Naive thymus-derived CD4-positive, alpha-beta T cell (primary cell): Measurements from ENCODE around the gene SRSF9. TPM values are rescaled to one million over a fixed set of nuclear protein-coding genes. Genes with fewer than 3 reads are reported as not detected.
"Not testable (repeated sequence)": the region's sequence is repeated elsewhere in the genome, so short reads cannot be mapped to it uniquely, and the experiment has no call there.

ENCODE experiments used
- ATAC-seq: fragments of 150-1000 bp; cut with Tn5 transposase; 2 replicates; pipeline ENCODE4 v1.10.0; 2021; ENCODE audit warnings: mild to moderate bottlenecking, moderate library complexity
- CTCF ChIA-PET: fragments of 350-600 bp; sonication (Branson Sonifier 250); formaldehyde crosslinking; loops from one replicate; lab custom pipeline; 2021; ENCODE audit warnings: antibody characterized with exemption; lab: Charles Lee
- POLR2A ChIA-PET: fragments of 350-600 bp; sonication (Branson Sonifier 250); formaldehyde crosslinking; loops from one replicate; lab custom pipeline; 2021; ENCODE audit warnings: antibody characterized with exemption, inconsistent platforms; lab: Charles Lee
- DNase-seq, 9 donors: peaks; one replicate each; pipeline versions ENCODE4 v3.0.0 to v3.0.0-alpha.2; 2020 to 2022; ENCODE audit warnings: mixed read lengths in 1 of 9
- H3K27ac ChIP-seq: one replicate; pipeline ENCODE4 v1.7.0; 2013; ENCODE audit warnings: mild to moderate bottlenecking, low read depth, low read length, moderate library complexity
- H3K27me3 ChIP-seq, 2 donors: one replicate each; pipeline ENCODE4 v1.7.0; 2013; ENCODE audit warnings: low read length in 2 of 2, mild to moderate bottlenecking in 2 of 2, moderate library complexity in 2 of 2; ENCODE audit not compliant: control insufficient read depth in 2 of 2, insufficient read depth in 2 of 2
- H3K36me3 ChIP-seq, 3 experiments: 1 replicate in 2 of 3; 2 replicates in 1 of 3; pipeline ENCODE4 v1.7.0; 2013; ENCODE audit warnings: low read length in 3 of 3, mild to moderate bottlenecking in 3 of 3, moderate library complexity in 1 of 3; ENCODE audit not compliant: insufficient read depth in 3 of 3, control insufficient read depth in 2 of 3
- H3K4me1 ChIP-seq, 2 donors: one replicate each; pipeline ENCODE4 v1.7.0; 2013; ENCODE audit warnings: low read length in 2 of 2, mild to moderate bottlenecking in 2 of 2, moderate library complexity in 1 of 2; ENCODE audit not compliant: control insufficient read depth in 2 of 2, insufficient read depth in 2 of 2
- H3K4me3 ChIP-seq: 2 replicates; pipeline ENCODE4 v1.7.0; 2013; ENCODE audit warnings: mild to moderate bottlenecking, low read length
- H3K9me3 ChIP-seq, 3 experiments: 1 replicate in 2 of 3; 2 replicates in 1 of 3; pipeline ENCODE4 v1.7.0; 2013; ENCODE audit warnings: low read length in 3 of 3; ENCODE audit not compliant: control insufficient read depth in 2 of 3
- H3K27ac Mint-ChIP-seq, 9 donors: one replicate each; pipeline ENCODE4 v1.8.0; 2020 to 2022; ENCODE audit warnings: mixed read lengths in 9 of 9, mild to moderate bottlenecking in 8 of 9, moderate library complexity in 5 of 9, inconsistent platforms in 2 of 9
- H3K27me3 Mint-ChIP-seq, 5 donors: one replicate each; pipeline ENCODE4 v1.8.0; 2021 to 2022; ENCODE audit warnings: mixed read lengths in 5 of 5, mild to moderate bottlenecking in 1 of 5
- H3K36me3 Mint-ChIP-seq, 5 donors: one replicate each; pipeline ENCODE4 v1.8.0; 2020 to 2022; ENCODE audit warnings: mixed read lengths in 5 of 5, mild to moderate bottlenecking in 3 of 5, inconsistent platforms in 1 of 5
- H3K4me1 Mint-ChIP-seq, 7 donors: one replicate each; pipeline ENCODE4 v1.8.0; 2020 to 2022; ENCODE audit warnings: mixed read lengths in 7 of 7, mild to moderate bottlenecking in 3 of 7, inconsistent platforms in 1 of 7
- H3K4me3 Mint-ChIP-seq, 10 donors: one replicate each; pipeline ENCODE4 v1.8.0; 2020 to 2022; ENCODE audit warnings: mild to moderate bottlenecking in 10 of 10, mixed read lengths in 10 of 10, moderate library complexity in 6 of 10, inconsistent platforms in 2 of 10
- H3K9me3 Mint-ChIP-seq, 11 donors: one replicate each; pipeline ENCODE4 v1.8.0; 2020 to 2022; ENCODE audit warnings: mixed read lengths in 11 of 11, mild to moderate bottlenecking in 4 of 11, inconsistent platforms in 1 of 11, moderate library complexity in 1 of 11
- intact Hi-C, 2 donors: fragments of 100-400 bp; cut with micrococcal nuclease; formaldehyde crosslinking; loops; one replicate each; pipeline ENCODE4 v1.15.1; 2023
- polyA plus RNA-seq, 2 donors: library from polyadenylated mRNA; unstranded; fragments of 300-500 nt; fragmentation: Illumina TruSeq; gene quantifications; one replicate each; pipeline ENCODE4 v1.2.3, GENCODE V29; 2021
- total RNA-seq, 6 experiments: library from RNA in 5 of 6; stranded (reverse) in 5 of 6; gene quantifications; 1 replicate in 5 of 6; 2 replicates in 1 of 6; pipeline ENCODE4 v1.2.3 and lab custom pipeline; 2021 to 2026

SRSF9 gene
- total and polyA plus RNA-seq, 7 experiments from 2014 or later: 136 to 191 (median 148) TPM

GRCh38 chr12:120495186-120495730 is 25.7 kb upstream of the SRSF9 start:
- peaks cover 13 to 42% (median 33%) of the 10 kb centered on the region in 7 donors for H3K4me1 Mint-ChIP-seq

DNA sequence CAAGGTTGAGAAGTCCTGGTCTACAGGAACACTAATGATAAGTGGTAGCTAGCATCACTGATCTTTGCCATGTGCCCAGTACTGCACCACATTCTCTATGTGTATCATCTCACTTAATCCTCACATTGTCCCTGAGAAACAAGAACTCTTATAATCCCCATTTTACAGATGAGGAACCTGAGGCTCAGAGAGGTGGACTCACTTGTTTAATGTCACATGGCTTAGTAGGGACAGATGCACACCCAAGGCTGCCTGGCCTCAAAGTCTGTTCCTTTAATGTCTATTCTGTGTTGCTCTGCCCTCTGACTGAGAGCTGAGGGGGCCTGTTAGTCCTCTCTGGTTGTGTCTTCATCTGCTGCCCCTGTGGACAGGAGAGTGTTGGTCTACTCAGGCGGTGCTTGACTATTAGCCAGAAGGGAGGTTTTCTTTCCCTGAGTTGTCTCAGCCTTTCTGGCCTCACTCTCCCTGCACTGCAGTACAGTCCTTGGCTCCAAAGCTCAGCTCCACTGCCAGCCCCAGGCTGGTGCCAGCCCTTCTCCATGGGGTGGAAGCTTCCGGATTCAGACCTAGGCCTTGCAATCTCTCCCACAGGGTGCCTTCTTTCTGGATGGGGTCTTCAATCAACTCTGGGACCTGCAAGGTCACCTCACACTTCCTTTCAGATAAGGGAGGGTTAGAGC is 21.4 kb upstream of the SRSF9 start:
- Histone ChIP-seq H3K27ac (no peak overlapping the region), H3K4me1 (peaks cover 4 to 5% of the 10 kb centered on the region in 2 donors), H3K4me3 (no peak overlapping the region), H3K9me3 (no peaks in the 10 kb centered on the region), H3K27me3 (no peaks in the 10 kb centered on the region), H3K36me3 (peaks cover 0 to under 1% (median 0%) of the 10 kb centered on the region in 3 experiments)
- DNase-seq (no peak), ATAC-seq (no peak)
- ChIA-PET CTCF (interaction anchor here (0.5 to 1.5 kb wide), 2 partner anchors 38 to 166 kb away, joined by 4 to 5 read pairs; no protein-coding TSS in a partner anchor), POLR2A (interaction anchor here (1.5 kb wide), 1 partner anchor 22 kb away, joined by 4 read pairs; no protein-coding TSS in a partner anchor)
- H3K36me3 Mint-ChIP-seq: no peaks in the 10 kb centered on the region
- H3K4me3 Mint-ChIP-seq: no peak overlapping the region
- peaks cover 0 to 16% (median 11%) of the 10 kb centered on the region in 7 donors for H3K4me1 Mint-ChIP-seq
- intact Hi-C loops: no loop called here
- H3K27ac Mint-ChIP-seq: no peak overlapping the region
- H3K9me3 Mint-ChIP-seq: peaks cover 0 to 2% (median 0%) of the 10 kb centered on the region in 11 donors
- no peaks in the 10 kb centered on the region for H3K27me3 Mint-ChIP-seq

More at GRCh38 chr12:120495186-120495730, 25.7 kb upstream of the SRSF9 start:
- Mint-ChIP-seq H3K27ac (peak overlapping the region; percentile 12 to 93 (median 69)), H3K4me3 (peak overlapping the region; percentile 83 to 98 (median 94)), H3K9me3 (peaks cover 0 to 4% (median 0%) of the 10 kb centered on the region in 11 donors), H3K27me3 (no peaks in the 10 kb centered on the region), H3K36me3 (peaks cover 0 to 20% (median 4%) of the 10 kb centered on the region in 5 donors)
- intact Hi-C loops: loop anchor here in 1 of 2 donors (1.0 kb wide), 1 partner anchor 26 kb away; the partner anchor contains the start of gene SRSF9
- no peaks in the 10 kb centered on the region for H3K9me3 ChIP-seq
- peaks cover 9% of the 10 kb centered on the region in 2 donors for H3K4me1 ChIP-seq
- H3K36me3 ChIP-seq: peaks cover 0 to 12% (median 0%) of the 10 kb centered on the region in 3 experiments
- POLR2A ChIA-PET: interaction anchor here (1.1 to 3.7 kb wide), 7 partner anchors 12 to 40 kb away, joined by 3 to 34 read pairs (median 10); partner anchors contain the start of genes COQ5 and SRSF9
- ATAC-seq (no peak), DNase-seq (no peak)
- CTCF ChIA-PET: interaction anchor here (1.0 kb wide), 1 partner anchor 25 kb away, joined by 3 read pairs; no protein-coding TSS in a partner anchor
- no peaks in the 10 kb centered on the region for H3K27me3 ChIP-seq
- H3K27ac ChIP-seq: peak overlapping the region; percentile 84
- peak overlapping the region; percentile 82 for H3K4me3 ChIP-seq

DNA sequence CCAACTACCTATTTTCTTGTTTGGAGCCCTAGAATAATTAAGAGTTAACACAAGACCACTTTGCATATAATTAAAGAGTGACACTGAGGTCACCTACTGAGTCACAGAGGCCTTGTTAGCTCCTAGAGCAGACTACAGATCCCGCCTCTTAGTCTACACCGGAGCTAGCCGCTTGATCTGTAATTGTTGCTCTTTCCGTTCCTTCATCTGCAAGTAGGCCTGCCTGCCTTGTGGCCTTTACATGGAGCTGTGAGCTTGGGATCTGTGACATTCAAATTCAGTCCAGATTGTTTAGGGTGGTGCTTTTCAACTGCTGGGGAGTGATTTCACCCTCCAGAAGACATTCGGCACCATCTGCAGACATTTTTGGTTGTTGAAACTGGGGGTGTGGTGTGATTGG is 20.8 kb upstream of the SRSF9 start:
- no peaks in the 10 kb centered on the region for H3K36me3 ChIP-seq
- ATAC-seq (no peak), DNase-seq (no peak)
- Mint-ChIP-seq H3K4me3 (no peak overlapping the region), H3K27ac (peak overlapping the region in 3 of 9 donors; percentile 23 to 74 (median 53)), H3K9me3 (no peaks in the 10 kb centered on the region), H3K36me3 (no peaks in the 10 kb centered on the region), H3K4me1 (peaks cover 0 to 12% (median 6%) of the 10 kb centered on the region in 7 donors), H3K27me3 (no peaks in the 10 kb centered on the region)
- H3K27me3 ChIP-seq: no peaks in the 10 kb centered on the region
- ChIA-PET CTCF (interaction anchor here (1.5 kb wide), 1 partner anchor 37 kb away, joined by 5 read pairs; no protein-coding TSS in a partner anchor), POLR2A (no interaction called here)
- no peak overlapping the region for H3K4me3 ChIP-seq
- no peaks in the 10 kb centered on the region for H3K9me3 ChIP-seq
- intact Hi-C loops: no loop called here
- no peak overlapping the region for H3K27ac ChIP-seq
- H3K4me1 ChIP-seq: peaks cover 3% of the 10 kb centered on the region in 2 donors

DNA sequence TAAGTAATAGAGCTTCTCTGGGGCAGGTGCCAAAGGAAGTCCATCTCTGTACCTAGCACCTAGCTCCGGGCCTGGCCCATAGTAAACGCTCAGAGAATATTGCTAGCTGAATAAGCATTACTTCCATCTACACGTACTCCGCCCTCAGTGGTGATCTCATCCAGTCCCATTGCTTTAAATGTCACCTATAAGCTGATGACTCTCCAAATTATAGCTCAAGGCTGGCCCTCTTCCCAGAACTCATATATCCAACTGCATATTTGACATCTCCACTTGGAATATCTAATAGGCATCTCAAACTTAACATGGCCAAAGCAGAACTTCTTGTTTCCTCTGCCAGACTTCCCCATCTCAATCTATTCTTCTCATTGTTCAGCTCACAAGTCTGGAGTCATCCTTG is 19.5 kb upstream of the SRSF9 start:
- Mint-ChIP-seq H3K4me1 (peaks cover 0 to 3% (median 0%) of the 10 kb centered on the region in 7 donors), H3K36me3 (no peaks in the 10 kb centered on the region), H3K27ac (no peak overlapping the region), H3K27me3 (no peaks in the 10 kb centered on the region), H3K9me3 (no peaks in the 10 kb centered on the region), H3K4me3 (no peak overlapping the region)
- Histone ChIP-seq H3K4me1 (no peaks in the 10 kb centered on the region), H3K4me3 (no peak overlapping the region), H3K9me3 (no peaks in the 10 kb centered on the region), H3K36me3 (no peaks in the 10 kb centered on the region), H3K27me3 (no peaks in the 10 kb centered on the region), H3K27ac (no peak overlapping the region)
- DNase-seq: no peak
- intact Hi-C loops: no loop called here
- no peak for ATAC-seq
- POLR2A ChIA-PET: interaction anchor here (0.6 kb wide), 1 partner anchor 56 kb away, joined by 3 read pairs; no protein-coding TSS in a partner anchor
- CTCF ChIA-PET: no interaction called here

- no peak overlapping the region for H3K27ac Mint-ChIP-seq
- H3K4me1 Mint-ChIP-seq: peaks cover 0 to 6% (median 0%) of the 10 kb centered on the region in 7 donors
- no peak overlapping the region for H3K4me3 Mint-ChIP-seq
- no peaks in the 10 kb centered on the region for H3K9me3 Mint-ChIP-seq
- intact Hi-C loops: no loop called here
- Histone ChIP-seq H3K9me3 (no peaks in the 10 kb centered on the region), H3K4me1 (no peaks in the 10 kb centered on the region), H3K27ac (no peak overlapping the region), H3K36me3 (no peaks in the 10 kb centered on the region), H3K27me3 (no peaks in the 10 kb centered on the region), H3K4me3 (no peak overlapping the region)
- no peak for ATAC-seq
- peaks cover 0 to 2% (median 0%) of the 10 kb centered on the region in 5 donors for H3K27me3 Mint-ChIP-seq
- POLR2A ChIA-PET: no interaction called here
- H3K36me3 Mint-ChIP-seq: peaks cover 0 to 4% (median 0%) of the 10 kb centered on the region in 5 donors
- DNase-seq: no peak
- CTCF ChIA-PET: no interaction called here
Observed at GRCh38 chr12:120488057-120488640, 18.6 kb upstream of the SRSF9 start.

DNA sequence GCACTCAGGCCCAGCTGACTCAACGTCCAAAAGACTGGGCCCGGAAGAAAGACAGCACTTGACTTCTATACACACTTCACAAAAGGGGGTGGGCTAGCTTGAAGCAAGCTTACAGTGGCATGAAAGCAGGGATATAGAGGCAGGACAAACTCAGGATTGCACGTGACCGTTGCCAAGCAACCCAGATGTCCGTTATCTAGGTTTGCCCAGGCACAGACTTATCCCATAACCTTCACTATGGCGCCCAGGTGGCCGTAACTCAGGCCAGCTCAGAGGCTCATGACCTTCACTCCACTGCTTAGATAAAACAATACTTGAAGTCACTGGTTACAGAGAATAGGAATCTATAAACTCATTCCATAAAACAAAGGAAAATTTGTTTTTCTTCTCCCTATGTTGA is 18.0 kb upstream of the SRSF9 start:
- H3K9me3 Mint-ChIP-seq, H3K27me3 ChIP-seq, H3K4me1 ChIP-seq, POLR2A ChIA-PET, CTCF ChIA-PET, H3K36me3 Mint-ChIP-seq, H3K4me3 ChIP-seq, H3K27me3 Mint-ChIP-seq, H3K4me3 Mint-ChIP-seq, intact Hi-C loops, H3K36me3 ChIP-seq, H3K4me1 Mint-ChIP-seq, DNase-seq, H3K27ac ChIP-seq, ATAC-seq, H3K9me3 ChIP-seq, H3K27ac Mint-ChIP-seq: not testable (repeated sequence)
